Measurements from ENCODE around the gene ZNF771.

The ZNF771 gene

DNA sequence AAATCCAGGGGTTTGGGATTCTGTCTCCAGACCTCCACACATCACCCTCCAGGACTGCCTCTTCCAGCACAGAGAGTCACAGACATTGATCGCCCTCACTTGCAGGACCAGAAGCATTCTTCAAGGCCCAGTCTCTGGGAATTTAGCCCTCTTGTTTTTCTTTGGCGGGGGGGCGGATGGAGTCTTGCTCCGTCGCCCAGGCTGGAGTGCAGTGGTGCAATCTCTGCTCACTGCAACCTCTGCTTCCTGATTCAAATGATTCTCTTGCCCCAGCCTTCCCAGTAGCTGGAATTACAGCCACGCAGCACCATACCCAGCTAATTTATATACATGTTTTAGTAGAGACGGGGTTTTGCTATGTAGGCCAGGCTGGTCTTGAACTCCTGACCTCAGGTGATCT is 56.7 kb downstream of the ZNF771 start:
- Histone ChIP-seq H3K27ac (ENCODE audit: insufficient read depth, low read length, poor library complexity, severe bottlenecking) (no peak overlapping the region), H3K9me3 (ENCODE audit: control insufficient read depth, low read length) (no peaks in the 10 kb centered on the region), H3K4me3 (ENCODE audit: insufficient read depth, low read depth, low read length, poor library complexity, severe bottlenecking) (no peak overlapping the region), H3K36me3 (ENCODE audit: control insufficient read depth, insufficient read depth, low read length) (no peaks in the 10 kb centered on the region), H3K27me3 (replicated peaks; ENCODE audit: control insufficient read depth, insufficient read depth, low read length, poor library complexity, severe bottlenecking) (no peaks in the 10 kb centered on the region), H3K4me1 (ENCODE audit: control insufficient read depth, insufficient read depth, low read length, poor library complexity, severe bottlenecking) (peaks cover 6% of the 10 kb centered on the region)
- DNase-seq = no peak
